AG04450 (cell line): ENCODE measurements around the gene NFIA. TPM values are rescaled to one million over a fixed set of nuclear protein-coding genes. Genes with fewer than 3 reads are reported as not detected.

Source experiments
- CTCF ChIA-PET: fragments of 300-600, 350-600 bp; formaldehyde crosslinking; extraction: SDS; loops from one replicate; lab custom pipeline; 2022; ENCODE audit warnings: antibody characterized with exemption, inconsistent platforms; lab: Charles Lee
- POLR2A ChIA-PET: fragments of 350-600 bp; formaldehyde crosslinking; extraction: SDS; loops from one replicate; lab custom pipeline; 2021; ENCODE audit warnings: antibody characterized with exemption, inconsistent platforms; lab: Yijun Ruan, JAX
- DNase-seq: peaks from one replicate; pipeline ENCODE4 v3.0.0-alpha.2; 2011; ENCODE audit warnings: low read depth, low spot score
- H3K27ac ChIP-seq: one replicate; pipeline ENCODE4 v1.5.1; 2012; ENCODE audit warnings: low read depth, low read length, control low read depth
- H3K27me3 ChIP-seq: one replicate; pipeline ENCODE4 v1.6.0; 2012; ENCODE audit warnings: low read length; ENCODE audit not compliant: control insufficient read depth, insufficient read depth
- H3K4me3 ChIP-seq: 2 replicates; pipeline ENCODE4 v1.5.1; 2011; ENCODE audit warnings: mild to moderate bottlenecking, low read depth, low read length, control low read depth
- H3K9me3 ChIP-seq: 2 replicates; pipeline ENCODE4 v1.5.1; 2012; ENCODE audit warnings: low read length; ENCODE audit not compliant: control insufficient read depth, insufficient read depth
- CTCF ChIP-seq: IDR thresholded peaks from 2 replicates; pipeline ENCODE4 v1.5.1; 2011; ENCODE audit warnings: low read depth, low read length, control low read depth, inconsistent platforms
- polyA plus RNA-seq: library from polyadenylated mRNA; depleted of rRNA; stranded (reverse); fragments of >200 nt; gene quantifications from 2 replicates; pipeline ENCODE4 v1.2.3, GENCODE V29; 2011

Gene NFIA
- polyA plus RNA-seq, 1 experiment = 3.9 TPM

DNA sequence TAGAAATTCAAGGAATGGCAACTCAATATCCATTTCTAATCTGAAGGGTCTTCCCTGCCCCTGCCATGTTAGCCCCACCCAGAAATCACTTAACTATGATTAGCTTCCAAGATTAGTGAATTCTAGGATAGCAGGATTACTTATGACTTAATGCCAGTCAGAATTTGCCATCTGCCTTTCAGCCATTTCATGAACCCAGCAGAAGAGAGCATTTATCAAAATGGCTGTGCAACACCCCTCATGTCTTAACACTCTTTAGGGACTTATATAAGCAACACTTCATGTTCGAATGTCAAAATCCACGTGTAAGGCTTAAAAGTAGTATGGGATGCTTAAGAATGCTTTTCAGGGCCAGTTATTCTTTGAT, 288.5 kb downstream of the NFIA start:
- no peak overlapping the region for H3K27ac ChIP-seq
- ChIA-PET CTCF (interaction anchor here (1.1 kb wide), 1 partner anchor 321 kb away, joined by 3 read pairs; no protein-coding TSS in a partner anchor), POLR2A (no interaction called here)
- H3K9me3 ChIP-seq = no peaks in the 10 kb centered on the region
- H3K4me3 ChIP-seq = no peak overlapping the region
- DNase-seq = no peak
- H3K27me3 ChIP-seq = no peaks in the 10 kb centered on the region
- TF ChIP-seq CTCF = no peak

DNA sequence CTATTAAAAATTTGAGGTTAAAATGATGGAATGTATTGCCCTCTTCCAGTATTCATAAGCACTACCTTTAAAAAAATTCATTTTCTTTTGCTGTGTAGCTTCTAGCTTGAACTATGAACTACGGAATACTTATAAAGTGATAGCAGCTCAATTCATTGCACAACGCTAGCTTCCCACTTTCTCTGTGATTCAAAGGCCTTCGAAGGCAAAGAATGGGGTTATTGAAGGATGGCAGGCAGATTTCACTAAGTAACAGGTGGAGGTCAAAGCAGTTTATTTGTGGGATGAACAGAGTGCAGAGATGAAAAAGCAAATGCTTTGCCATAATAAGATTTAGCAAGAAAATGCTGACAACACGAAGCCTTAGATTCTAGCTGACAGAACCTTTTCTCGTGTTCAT, 290.6 kb downstream of the NFIA start:
- CTCF ChIA-PET = interaction anchor here (0.9 to 1.0 kb wide), 2 partner anchors 34 to 322 kb away, joined by 3 to 4 read pairs; no protein-coding TSS in a partner anchor
- POLR2A ChIA-PET = no interaction called here

DNA sequence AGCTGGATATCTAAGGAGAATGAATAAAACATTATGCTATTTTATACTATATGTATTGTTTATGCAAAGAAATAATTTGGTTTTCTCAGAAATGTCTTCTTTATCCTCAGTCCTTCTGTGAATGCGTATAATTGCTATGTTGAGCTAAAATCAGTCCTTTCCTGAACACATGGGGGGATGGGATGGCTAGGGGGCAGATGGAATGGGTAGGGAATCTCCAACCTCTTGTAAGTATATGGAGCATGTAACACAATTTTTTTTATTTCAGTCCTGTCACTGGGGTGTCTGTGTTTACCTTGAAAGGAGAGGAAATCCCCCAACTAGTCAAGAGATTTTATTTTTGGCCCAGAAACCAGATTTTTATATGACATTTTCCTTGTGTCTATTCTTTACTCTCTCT, 291.8 kb downstream of the NFIA start:
- Histone ChIP-seq H3K9me3 (no peaks in the 10 kb centered on the region), H3K27ac (no peak overlapping the region), H3K27me3 (no peaks in the 10 kb centered on the region), H3K4me3 (no peak overlapping the region)
- no peak for DNase-seq
- ChIA-PET POLR2A (interaction anchor here (0.6 kb wide), 1 partner anchor 248 kb away, joined by 4 read pairs; no protein-coding TSS in a partner anchor), CTCF (interaction anchor here (0.6 kb wide), 1 partner anchor 75 kb away, joined by 3 read pairs; no protein-coding TSS in a partner anchor)
- no peak for TF ChIP-seq CTCF

More for the DNA sequence above, 290.6 kb downstream of the NFIA start:
- Histone ChIP-seq H3K9me3 (no peaks in the 10 kb centered on the region), H3K4me3 (no peak overlapping the region), H3K27me3 (no peaks in the 10 kb centered on the region), H3K27ac (no peak overlapping the region)
- TF ChIP-seq CTCF = no peak
- DNase-seq = no peak

DNA sequence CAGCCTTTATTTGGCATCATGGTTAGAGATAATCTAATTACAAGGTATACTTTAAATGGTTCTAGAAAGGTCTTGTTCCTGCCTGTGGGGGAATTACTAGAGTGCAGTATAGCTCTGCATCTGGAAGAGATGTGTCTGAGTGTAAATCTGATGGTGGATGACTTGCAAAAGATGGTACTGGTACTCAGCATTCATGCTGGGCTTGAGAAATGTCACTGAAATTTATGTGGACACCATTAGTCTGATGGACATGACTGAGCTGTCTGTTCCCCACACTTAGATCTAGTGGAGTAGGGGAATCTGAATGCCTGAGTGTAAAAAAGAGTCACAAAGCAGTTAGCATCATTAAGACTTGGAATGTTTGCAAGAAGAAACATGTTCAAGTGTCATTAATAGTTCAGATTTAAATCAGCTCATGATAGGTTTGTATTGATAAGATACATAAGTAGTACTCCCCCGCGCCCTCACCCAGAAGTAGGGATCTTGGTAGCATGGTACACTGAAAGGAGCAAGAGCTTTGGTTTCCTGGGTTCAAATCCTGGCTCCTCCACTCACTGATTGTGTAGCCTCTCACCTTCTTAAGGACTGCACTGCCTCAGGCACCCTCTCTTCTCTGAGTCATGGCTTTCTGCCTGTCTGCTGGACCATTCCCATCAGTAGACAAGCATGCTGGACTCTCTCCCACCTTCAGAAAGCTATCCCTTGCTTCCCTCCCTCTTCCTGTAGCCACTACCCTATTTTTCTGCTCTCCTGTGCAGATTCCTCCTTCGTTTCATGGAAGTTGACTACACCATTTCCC, 292.9 kb downstream of the NFIA start:
- ChIA-PET CTCF (interaction anchor here (0.5 kb wide), 1 partner anchor 295 kb away, joined by 6 read pairs; no protein-coding TSS in a partner anchor), POLR2A (no interaction called here)
- Histone ChIP-seq H3K9me3 (no peaks in the 10 kb centered on the region), H3K27ac (no peak overlapping the region), H3K4me3 (no peak overlapping the region), H3K27me3 (no peaks in the 10 kb centered on the region)
- DNase-seq = no peak
- no peak for TF ChIP-seq CTCF

DNA sequence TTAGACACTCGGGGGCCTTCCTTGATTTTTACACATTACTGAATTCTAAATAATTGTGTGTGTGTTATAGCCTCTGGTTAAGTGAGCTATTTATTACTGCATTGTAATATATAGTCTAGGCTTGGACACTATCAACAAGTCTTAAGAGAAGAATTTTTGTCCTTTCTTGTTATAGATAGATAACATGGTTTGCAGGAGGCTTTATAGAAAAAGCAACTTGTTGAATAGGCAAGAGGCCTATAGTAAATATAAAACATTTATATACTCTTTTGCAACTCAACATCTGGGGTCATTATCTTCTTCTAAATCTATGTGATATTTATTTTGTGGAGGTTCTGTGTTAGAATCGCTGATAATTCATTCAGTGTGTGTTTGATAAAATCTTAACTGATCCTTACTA, 293.8 kb downstream of the NFIA start:
- H3K27me3 ChIP-seq = no peaks in the 10 kb centered on the region
- H3K9me3 ChIP-seq = no peaks in the 10 kb centered on the region
- TF ChIP-seq CTCF = no peak
- no peak overlapping the region for H3K4me3 ChIP-seq
- H3K27ac ChIP-seq = no peak overlapping the region
- DNase-seq = no peak
- POLR2A ChIA-PET = no interaction called here
- CTCF ChIA-PET = interaction anchor here (0.5 to 0.7 kb wide), 2 partner anchors 142 to 296 kb away, joined by 3 to 6 read pairs; no protein-coding TSS in a partner anchor
